ENCODE results near the gene MYRIP.

DNA sequence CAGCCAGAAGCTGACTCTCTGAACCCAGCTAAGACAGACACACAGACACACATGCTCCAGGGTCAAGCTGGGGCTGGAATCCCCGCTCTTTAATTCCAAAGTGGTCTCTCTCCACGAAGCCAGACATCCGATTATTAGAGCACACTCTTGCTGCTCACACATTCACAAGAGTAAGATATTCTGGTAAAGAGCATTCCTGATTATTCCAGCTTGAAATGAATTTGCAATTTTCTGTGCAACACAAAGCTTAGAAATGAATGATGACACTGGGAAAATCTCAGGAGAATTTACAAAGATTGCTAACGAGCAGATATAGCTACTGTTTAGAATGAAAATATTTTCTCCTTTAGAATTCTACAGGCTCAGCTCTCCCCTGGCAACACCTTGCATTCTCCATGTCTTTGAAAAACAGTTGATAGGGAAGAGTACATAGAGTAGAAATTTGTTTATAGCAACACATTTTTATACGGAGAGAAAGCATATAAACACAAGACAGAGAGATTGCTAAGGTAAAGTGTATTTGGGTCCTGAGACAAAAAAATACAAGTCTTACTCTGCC is 419.5 kb downstream of the MYRIP start:
- TF ChIP-seq CTCF (IDR thresholded peaks at IDR 0.05) (no peak), EP300 (IDR thresholded peaks at IDR 0.05) (no peak)
